ENCODE measurements around the gene P4HA2. TPM values are rescaled to one million over a fixed set of nuclear protein-coding genes. Genes with fewer than 3 reads are reported as not detected.
A peak's percentile ranks its signal among the peaks of the same experiment; 100 is the strongest.

The P4HA2 gene
- total and polyA plus RNA-seq, 11 donors = 41.2 to 140 (median 55.7) TPM

DNA sequence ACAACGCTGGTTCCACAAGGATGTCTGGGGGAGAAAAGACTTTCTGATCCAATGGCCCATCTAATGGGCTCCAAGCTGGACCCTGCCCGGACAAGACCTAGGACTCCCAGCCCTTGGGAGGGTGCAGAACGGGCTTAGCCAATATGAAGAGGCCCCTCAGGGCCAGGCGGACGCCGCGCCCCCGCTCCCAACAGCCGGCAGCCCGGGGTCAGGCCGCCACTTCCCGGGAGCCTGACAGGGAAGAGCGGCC lies 493 bp downstream of the P4HA2 start:
- intact Hi-C loops (cut with DNase I) = loop anchor here in 3 of 10 donors (2.0 to 10.0 kb wide), 4 partner anchors 35 to 268 kb away; partner anchors contain the start of genes SLC22A4 (in 2 of the 3) and IRF1 (in 1 of the 3)
- Histone ChIP-seq H3K36me3 (no peaks in the 10 kb centered on the region), H3K27me3 (peaks cover 0 to 8% (median 0%) of the 10 kb centered on the region in 9 donors), H3K4me1 (peaks cover 11 to 64% (median 52%) of the 10 kb centered on the region in 12 donors), H3K27ac (peak overlapping the region; percentile 84 to 98 (median 94)), H3K4me3 (peak overlapping the region; percentile 67 to 98 (median 86)), H3K9me3 (no peaks in the 10 kb centered on the region)
- no peak for TF ChIP-seq POLR2A (IDR thresholded peaks at IDR 0.05)
- TF ChIP-seq, protein P1, sequence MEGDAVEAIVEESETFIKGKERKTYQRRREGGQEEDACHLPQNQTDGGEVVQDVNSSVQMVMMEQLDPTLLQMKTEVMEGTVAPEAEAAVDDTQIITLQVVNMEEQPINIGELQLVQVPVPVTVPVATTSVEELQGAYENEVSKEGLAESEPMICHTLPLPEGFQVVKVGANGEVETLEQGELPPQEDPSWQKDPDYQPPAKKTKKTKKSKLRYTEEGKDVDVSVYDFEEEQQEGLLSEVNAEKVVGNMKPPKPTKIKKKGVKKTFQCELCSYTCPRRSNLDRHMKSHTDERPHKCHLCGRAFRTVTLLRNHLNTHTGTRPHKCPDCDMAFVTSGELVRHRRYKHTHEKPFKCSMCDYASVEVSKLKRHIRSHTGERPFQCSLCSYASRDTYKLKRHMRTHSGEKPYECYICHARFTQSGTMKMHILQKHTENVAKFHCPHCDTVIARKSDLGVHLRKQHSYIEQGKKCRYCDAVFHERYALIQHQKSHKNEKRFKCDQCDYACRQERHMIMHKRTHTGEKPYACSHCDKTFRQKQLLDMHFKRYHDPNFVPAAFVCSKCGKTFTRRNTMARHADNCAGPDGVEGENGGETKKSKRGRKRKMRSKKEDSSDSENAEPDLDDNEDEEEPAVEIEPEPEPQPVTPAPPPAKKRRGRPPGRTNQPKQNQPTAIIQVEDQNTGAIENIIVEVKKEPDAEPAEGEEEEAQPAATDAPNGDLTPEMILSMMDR (IDR thresholded peaks at IDR 0.05) = no peak
- no peak for DNase-seq
- peak in 1 of 4 donors; percentile 34 for ATAC-seq
- WGBS, 4 donors = 0 to 1% (median 1%) methylated on average over 3 to 13 of the region's 13 CpGs

DNA sequence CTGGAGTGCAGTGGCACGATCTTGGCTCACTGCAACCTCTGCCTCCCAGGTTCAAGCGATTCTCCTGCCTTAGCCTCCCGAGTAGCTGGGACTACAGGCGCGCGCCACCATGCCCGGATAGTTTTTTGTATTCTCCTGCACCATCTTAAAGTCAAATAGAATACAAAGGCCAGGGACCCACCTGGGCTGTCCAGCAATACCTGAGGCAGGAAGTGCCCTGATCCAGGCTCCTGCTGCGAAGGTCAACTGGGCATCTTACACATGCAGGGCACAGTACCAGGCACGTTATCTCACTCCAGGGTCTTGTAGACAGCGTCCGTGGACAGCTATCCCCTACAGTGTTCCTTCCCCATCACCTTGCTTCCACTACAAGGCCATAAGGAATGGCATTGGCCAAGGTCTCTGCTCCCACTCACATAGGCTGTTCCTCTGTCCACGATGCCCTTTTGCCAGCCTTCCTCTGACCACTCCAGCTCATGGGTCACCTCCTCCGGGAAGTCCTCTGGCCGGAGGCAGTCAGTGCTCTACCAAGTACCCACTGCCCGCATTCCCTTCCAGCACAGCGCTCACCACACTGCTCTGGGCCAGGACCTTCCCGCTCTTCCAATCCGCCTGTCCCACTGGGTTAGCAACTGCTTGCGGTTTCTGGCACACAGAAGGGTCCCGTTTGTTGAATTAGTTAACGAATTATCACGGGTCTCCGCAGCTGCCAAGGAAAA lies 978 bp downstream of the P4HA2 start:
- DNase-seq (peak; percentile 33 to 73 (median 44)), ATAC-seq (peak in 3 of 4 donors; percentile 5 to 8 (median 6))
- Histone ChIP-seq H3K27me3 (peaks cover 0 to 8% (median 0%) of the 10 kb centered on the region in 9 donors), H3K27ac (peak overlapping the region; percentile 84 to 98 (median 94)), H3K4me3 (peak overlapping the region; percentile 67 to 98 (median 86)), H3K9me3 (no peaks in the 10 kb centered on the region), H3K36me3 (no peaks in the 10 kb centered on the region), H3K4me1 (peaks cover 12 to 69% (median 55%) of the 10 kb centered on the region in 12 donors)
- WGBS, 4 donors = 53 to 64% (median 60%) methylated on average over 23 of the region's 23 CpGs
- intact Hi-C loops (cut with DNase I) = loop anchor here in 3 of 10 donors (2.0 to 10.0 kb wide), 4 partner anchors 34 to 268 kb away; partner anchors contain the start of genes SLC22A4 (in 2 of the 3) and IRF1 (in 1 of the 3)
- TF ChIP-seq POLR2A (IDR thresholded peaks at IDR 0.05) = no peak
- TF ChIP-seq, protein P1 (IDR thresholded peaks at IDR 0.05) = no peak

DNA sequence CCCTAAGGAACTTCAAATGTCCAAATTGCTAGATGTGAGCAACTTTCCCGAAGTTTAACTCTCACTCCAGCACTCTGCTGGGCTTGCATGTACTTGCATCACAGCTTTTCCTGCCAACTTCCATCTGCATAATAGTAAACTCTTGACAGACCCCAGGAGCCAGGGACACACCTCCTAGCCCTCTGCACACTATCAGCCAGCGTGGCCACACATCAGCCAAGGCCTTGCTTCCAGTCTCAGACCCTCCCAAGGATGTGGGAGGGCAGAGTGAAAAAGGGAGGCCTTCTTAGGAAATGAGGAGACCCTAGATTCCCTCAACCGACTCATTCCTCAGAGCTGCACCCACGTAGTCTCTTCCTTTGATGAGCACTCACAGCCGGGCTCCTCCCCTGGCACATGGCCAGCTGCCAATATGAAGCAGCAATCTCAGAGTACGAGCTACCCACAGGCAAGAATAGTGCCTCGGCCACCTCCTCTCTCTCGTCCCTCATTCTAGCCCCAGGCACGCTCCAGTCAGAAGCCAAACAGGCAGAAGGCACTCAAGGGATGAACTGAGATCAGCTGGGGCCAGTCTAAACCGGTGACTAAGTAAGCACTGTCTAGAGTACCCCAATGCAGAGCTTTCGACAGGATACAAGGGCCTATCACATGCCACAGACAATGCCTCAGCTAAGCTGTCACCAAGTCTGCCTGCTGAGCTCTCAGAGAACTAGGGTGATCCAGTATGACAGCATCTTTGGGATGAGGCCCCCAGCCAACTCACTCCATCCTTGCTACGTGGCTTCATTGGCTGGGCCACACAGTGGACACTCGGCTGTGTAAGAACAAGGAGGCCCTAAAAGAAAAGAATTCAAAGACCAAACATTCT lies 2.3 kb downstream of the P4HA2 start:
- H3K27me3 ChIP-seq = peaks cover 0 to 8% (median 0%) of the 10 kb centered on the region in 9 donors
- peak overlapping the region in 11 of 12 donors; percentile 32 to 98 (median 91) for H3K27ac ChIP-seq
- peak; percentile 46 to 82 (median 79) for DNase-seq
- H3K36me3 ChIP-seq = no peaks in the 10 kb centered on the region
- H3K4me1 ChIP-seq = peaks cover 12 to 80% (median 64%) of the 10 kb centered on the region in 12 donors
- intact Hi-C loops (cut with DNase I) = loop anchor here in 3 of 10 donors (2.0 to 10.0 kb wide), 4 partner anchors 33 to 269 kb away; partner anchors contain the start of genes SLC22A4 (in 2 of the 3) and IRF1 (in 1 of the 3)
- TF ChIP-seq, protein P1 (IDR thresholded peaks at IDR 0.05) = no peak
- TF ChIP-seq POLR2A (IDR thresholded peaks at IDR 0.05) = no peak
- peak overlapping the region in 7 of 12 donors; percentile 3 to 98 (median 21) for H3K4me3 ChIP-seq
- ATAC-seq = peak; percentile 4 to 41 (median 22)
- H3K9me3 ChIP-seq = no peaks in the 10 kb centered on the region
- 28 to 32% (median 29%) methylated on average over 13 of the region's 13 CpGs for WGBS, 4 donors
